HCT116 (cell line): Measurements from ENCODE around the gene S100A3.

Experiments
- CTCF ChIP-seq, 3 experiments: fragments of 200-600 bp in 1 of 3; sonication (generic) in 1 of 3; IDR thresholded peaks in 2 of 3; conservative IDR thresholded peaks in 1 of 3; 2 replicates each; pipeline ENCODE4 v1.5.1; 2012 to 2017; ENCODE audit warnings: low read depth in 2 of 3, low read length in 2 of 3, antibody characterized with exemption in 1 of 3, borderline replicate concordance in 1 of 3, control low read depth in 1 of 3, mild to moderate bottlenecking in 1 of 3, mixed read lengths in 1 of 3, mixed run types in 1 of 3, moderate library complexity in 1 of 3; ENCODE audit not compliant: insufficient read depth in 1 of 3
- EZH2 ChIP-seq: fragments of 200-600 bp; sonication (generic); IDR thresholded peaks from 2 replicates; pipeline ENCODE4 v1.6.1; 2017; ENCODE audit warnings: antibody characterized with exemption, mixed run types
- EZH2phosphoT487 ChIP-seq: fragments of 200-600 bp; IDR thresholded peaks from 2 replicates; pipeline ENCODE4 v1.6.1; 2018; ENCODE audit warnings: antibody characterized with exemption, borderline replicate concordance
- JUND ChIP-seq: IDR thresholded peaks from 2 replicates; pipeline ENCODE4 v1.6.1; 2012
- POLR2A ChIP-seq: IDR thresholded peaks from 2 replicates; pipeline ENCODE4 v1.7.0; 2011; ENCODE audit warnings: borderline replicate concordance; ENCODE audit not compliant: insufficient read depth, insufficient read length; ENCODE audit errors: extremely low read depth
- POLR2AphosphoS5 ChIP-seq: IDR thresholded peaks from 2 replicates; pipeline ENCODE4 v1.6.1; 2011; ENCODE audit warnings: mild to moderate bottlenecking, low read depth, low read length, moderate library complexity
- RAD21 ChIP-seq: IDR thresholded peaks from 2 replicates; pipeline ENCODE4 v1.6.1; 2012; ENCODE audit warnings: low read depth, mild to moderate bottlenecking
- SIN3A ChIP-seq: IDR thresholded peaks from 2 replicates; pipeline ENCODE4 v1.6.1; 2012; ENCODE audit warnings: low read depth
- ZNF274 ChIP-seq: fragments of 200-500 bp; sonication (Bioruptor generic); IDR thresholded peaks from 2 replicates; pipeline ENCODE4 v1.6.1; 2014; ENCODE audit warnings: mild to moderate bottlenecking, low read depth, low read length, inconsistent platforms

- TF ChIP-seq SIN3A (no peak), EZH2 (no peak), CTCF (IDR thresholded peaks at IDR 0.05 in 2 of 3, conservative IDR thresholded peaks at IDR 0.05 in 1 of 3; ENCODE audit: borderline replicate concordance in 1 of 3, insufficient read depth in 1 of 3, low read depth in 2 of 3, low read length in 2 of 3) (peak in 2 of 3 experiments; percentile 91 to 97; a peak in 4 of 6 replicates), RAD21 (no peak), JUND (no peak), POLR2A (no peak), POLR2AphosphoS5 (0 out of 2 replicates have a peak, but pooled peaks have one; percentile 18), ZNF274 (no peak), EZH2phosphoT487 (no peak)
These were observed 23.5 kb upstream of the S100A3 start for GRCh38 chr1:153572569-153573015.
